GM18502 (cell line): ENCODE measurements around the gene FBLN1.

Source experiments
- ATAC-seq: cut with Tn5 transposase; IDR thresholded peaks from one replicate; pipeline ENCODE4 v1.9.1; 2021; ENCODE audit warnings: mild to moderate bottlenecking; ENCODE audit not compliant: unreplicated experiment, poor library complexity

FBLN1 gene

DNA sequence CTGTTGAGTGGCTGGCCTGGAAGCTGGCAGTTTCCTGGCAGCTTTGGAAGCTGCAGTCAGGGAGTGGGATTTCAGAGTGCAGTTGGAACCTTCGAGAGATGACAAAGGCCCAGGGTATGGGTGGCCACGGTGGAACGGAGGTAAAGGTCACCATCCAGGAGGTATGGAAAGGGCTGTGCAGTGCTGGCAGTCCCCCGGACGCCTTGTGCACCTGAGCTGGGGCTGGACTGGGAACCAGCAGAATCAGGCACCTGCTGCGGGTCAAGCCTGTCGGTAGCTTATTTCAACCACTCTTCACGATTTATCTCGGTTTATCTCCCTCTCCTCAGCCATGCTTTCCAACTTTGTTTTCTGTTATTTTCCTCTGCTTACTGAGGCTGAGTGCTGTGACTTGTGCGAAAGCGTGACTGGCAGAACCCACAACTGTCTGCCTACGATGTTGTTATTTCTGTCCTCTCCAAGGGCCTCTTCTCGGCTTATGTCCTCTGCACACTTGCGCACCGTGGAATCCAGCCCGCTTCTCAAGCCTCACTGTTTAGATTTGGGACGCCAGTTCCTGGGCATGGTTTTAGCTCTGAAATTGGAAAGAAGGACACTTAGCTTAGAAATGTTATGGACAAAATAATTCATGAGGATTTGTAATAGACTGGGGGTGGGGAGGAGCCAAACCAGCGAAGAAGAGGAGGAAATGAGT lies 145.0 kb downstream of the FBLN1 start:
- ATAC-seq, result no peak

DNA sequence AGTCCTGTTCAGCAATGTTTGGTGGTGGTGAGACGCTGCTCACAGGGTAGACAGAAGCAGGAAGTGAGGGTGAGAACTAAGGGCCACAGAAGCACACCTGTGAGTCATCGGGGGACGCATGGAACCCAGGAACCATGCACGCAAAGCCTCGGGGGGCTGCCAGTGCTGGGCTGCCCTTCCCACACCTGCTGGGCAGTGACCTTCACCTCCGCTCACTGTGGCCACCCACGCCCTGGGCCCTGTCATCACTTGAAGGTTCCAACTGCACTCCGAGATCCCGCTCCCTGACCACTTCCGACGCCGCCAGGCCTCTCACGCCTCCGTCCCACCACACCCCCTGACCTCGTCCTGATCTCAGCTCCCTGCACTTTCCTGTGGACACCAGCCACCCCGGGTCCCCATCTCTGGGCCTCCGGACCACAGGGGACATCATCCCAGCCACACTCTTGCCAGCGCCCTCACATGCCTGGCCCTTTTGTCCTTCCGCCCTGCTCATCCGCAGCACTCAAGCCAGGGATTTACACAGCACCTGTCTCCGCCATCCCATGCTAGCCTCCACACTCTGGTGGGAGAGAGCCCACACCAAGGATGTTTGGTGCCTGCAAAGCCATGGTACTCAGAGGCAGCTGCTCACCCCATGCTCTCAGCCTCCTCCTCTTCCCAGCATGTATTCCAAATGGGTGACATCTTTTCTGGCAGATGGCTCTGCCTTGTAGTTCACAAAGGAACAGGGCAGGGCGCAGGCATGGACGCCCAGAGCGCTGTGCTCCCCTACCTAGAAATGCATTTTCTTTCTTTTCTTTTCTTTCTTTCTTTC lies 145.8 kb downstream of the FBLN1 start:
- ATAC-seq, result no peak

DNA sequence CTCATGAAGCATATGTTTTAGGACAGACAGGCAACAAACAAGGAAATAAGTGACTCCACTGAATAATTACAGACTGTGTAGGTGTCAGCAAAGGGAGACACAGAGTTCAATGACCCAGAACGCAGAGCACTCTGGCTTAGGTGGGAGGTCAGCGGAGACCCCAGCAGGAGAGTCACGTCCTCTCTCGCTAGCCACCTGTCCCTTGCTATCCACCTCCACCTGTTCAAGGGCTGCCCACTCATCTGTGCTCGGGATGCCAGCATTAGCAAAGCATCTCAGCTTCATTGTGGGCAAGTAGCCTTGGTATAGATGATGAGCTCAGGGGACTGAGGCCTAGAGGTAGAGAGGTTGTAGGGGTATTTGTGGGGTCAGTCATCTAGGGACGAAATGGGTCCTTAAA lies 147.1 kb downstream of the FBLN1 start:
- ATAC-seq, result no peak

- ATAC-seq, result no peak
These were observed 148.0 kb downstream of the FBLN1 start for GRCh38 chr22:45650721-45651120.
